WTC11 (cell line): ENCODE measurements around the gene AGAP1. TPM values are rescaled to one million over a fixed set of nuclear protein-coding genes. Genes with fewer than 3 reads are reported as not detected.

ENCODE experiments used
- ATAC-seq: fragments of 200-7000 bp; cut with Tn5 transposase; 2 replicates; pipeline ENCODE4 v1.10.0; 2021; ENCODE audit warnings: mild to moderate bottlenecking, moderate library complexity
- CTCF ChIA-PET: fragments of 300-600 bp; sonication (Branson Sonifier 250); formaldehyde crosslinking; loops from one replicate; lab custom pipeline; 2021; ENCODE audit warnings: antibody characterized with exemption; lab: Charles Lee
- POLR2A ChIA-PET: fragments of 350-600 bp; sonication (Branson Sonifier 250); formaldehyde crosslinking; loops from one replicate; lab custom pipeline; 2021; ENCODE audit warnings: antibody characterized with exemption; lab: Charles Lee
- DNase-seq: peaks from one replicate; pipeline ENCODE4 v3.0.0; 2021; ENCODE audit warnings: low spot score
- H3K27ac Mint-ChIP-seq: 2 replicates; pipeline ENCODE4 v1.8.0; 2021; ENCODE audit warnings: mixed read lengths
- H3K27me3 Mint-ChIP-seq: 2 replicates; pipeline ENCODE4 v1.8.0; 2021; ENCODE audit warnings: low read depth, mild to moderate bottlenecking, moderate library complexity, mixed read lengths
- H3K36me3 Mint-ChIP-seq: 2 replicates; pipeline ENCODE4 v1.8.0; 2021; ENCODE audit warnings: mixed read lengths
- H3K4me1 Mint-ChIP-seq: 2 replicates; pipeline ENCODE4 v1.8.0; 2022; ENCODE audit warnings: mixed read lengths
- H3K4me3 Mint-ChIP-seq: 2 replicates; pipeline ENCODE4 v1.8.0; 2021; ENCODE audit warnings: mild to moderate bottlenecking, moderate library complexity, mixed read lengths
- H3K9me3 Mint-ChIP-seq: 2 replicates; pipeline ENCODE4 v1.8.0; 2021; ENCODE audit warnings: mixed read lengths
- ARID4B ChIP-seq: sonication (generic); formaldehyde crosslinking; IDR thresholded peaks from 2 replicates; pipeline ENCODE4 v1.8.0; 2023; ENCODE audit warnings: missing genetic modification reagents, mild to moderate bottlenecking, borderline replicate concordance
- ATF2 ChIP-seq: sonication (generic); formaldehyde crosslinking; IDR thresholded peaks from 2 replicates; pipeline ENCODE4 v1.8.1; 2022; ENCODE audit warnings: low read depth, missing genetic modification reagents, borderline replicate concordance
- CBFB ChIP-seq: sonication (generic); formaldehyde crosslinking; IDR thresholded peaks from 2 replicates; pipeline ENCODE4 v1.8.1; 2022; ENCODE audit warnings: mild to moderate bottlenecking, low read depth, missing genetic modification reagents
- E2F4 ChIP-seq: sonication (generic); formaldehyde crosslinking; IDR thresholded peaks from 2 replicates; pipeline ENCODE4 v1.8.1; 2022; ENCODE audit warnings: low read depth, mild to moderate bottlenecking, moderate library complexity, missing genetic modification reagents, borderline replicate concordance
- E2F5 ChIP-seq: sonication (generic); formaldehyde crosslinking; IDR thresholded peaks from 2 replicates; pipeline ENCODE4 v1.8.1; 2022; ENCODE audit warnings: mild to moderate bottlenecking, moderate library complexity, missing genetic modification reagents
- ELF4 ChIP-seq: sonication (generic); formaldehyde crosslinking; IDR thresholded peaks from 2 replicates; pipeline ENCODE4 v1.8.1; 2022; ENCODE audit warnings: low read depth, mild to moderate bottlenecking, moderate library complexity, missing genetic modification reagents
- FOXK1 ChIP-seq: sonication (generic); formaldehyde crosslinking; IDR thresholded peaks from 2 replicates; pipeline ENCODE4 v1.8.0; 2022; ENCODE audit warnings: mild to moderate bottlenecking, moderate library complexity, missing genetic modification reagents
- FOXP1 ChIP-seq: sonication (generic); formaldehyde crosslinking; IDR thresholded peaks from 2 replicates; pipeline ENCODE4 v1.8.0; 2022; ENCODE audit warnings: missing genetic modification reagents, mild to moderate bottlenecking, moderate library complexity, borderline replicate concordance
- IRF1 ChIP-seq: sonication (generic); formaldehyde crosslinking; IDR thresholded peaks from 2 replicates; pipeline ENCODE4 v1.8.0; 2023; ENCODE audit warnings: missing genetic modification reagents
- MAX ChIP-seq: sonication (generic); formaldehyde crosslinking; IDR thresholded peaks from 2 replicates; pipeline ENCODE4 v1.8.0; 2022; ENCODE audit warnings: mild to moderate bottlenecking, missing genetic modification reagents
- NR2C2 ChIP-seq: sonication (generic); formaldehyde crosslinking; IDR thresholded peaks from 2 replicates; pipeline ENCODE4 v1.8.0; 2022; ENCODE audit warnings: mild to moderate bottlenecking, missing genetic modification reagents
- PRDM15 ChIP-seq: sonication (generic); formaldehyde crosslinking; IDR thresholded peaks from 2 replicates; pipeline ENCODE4 v1.8.0; 2022; ENCODE audit warnings: missing genetic modification reagents
- SMAD4 ChIP-seq: sonication (generic); formaldehyde crosslinking; IDR thresholded peaks from 2 replicates; pipeline ENCODE4 v1.8.0; 2022; ENCODE audit warnings: mild to moderate bottlenecking, missing genetic modification reagents
- TEAD4 ChIP-seq: sonication (generic); formaldehyde crosslinking; IDR thresholded peaks from 2 replicates; pipeline ENCODE4 v1.8.0; 2022; ENCODE audit warnings: mild to moderate bottlenecking, missing genetic modification reagents
- USF1 ChIP-seq: sonication (generic); formaldehyde crosslinking; IDR thresholded peaks from 2 replicates; pipeline ENCODE4 v1.8.0; 2022; ENCODE audit warnings: mild to moderate bottlenecking, missing genetic modification reagents
- USF2 ChIP-seq: sonication (generic); formaldehyde crosslinking; IDR thresholded peaks from 2 replicates; pipeline ENCODE4 v1.8.1; 2023; ENCODE audit warnings: mild to moderate bottlenecking, missing genetic modification reagents, moderate library complexity
- ZBTB43 ChIP-seq: sonication (generic); formaldehyde crosslinking; IDR thresholded peaks from 2 replicates; pipeline ENCODE4 v1.8.1; 2023; ENCODE audit warnings: mild to moderate bottlenecking, missing genetic modification reagents
- ZNF416 ChIP-seq: fragments of 250-450 bp; sonication (Bioruptor Pico); IDR thresholded peaks from 2 replicates; pipeline ENCODE4 v1.9.0; 2021; ENCODE audit warnings: mild to moderate bottlenecking, inconsistent platforms
- total RNA-seq: library from RNA; stranded (reverse); gene quantifications from 3 replicates; pipeline ENCODE4 v1.2.3, GENCODE V29; 2021

The AGAP1 gene
- total RNA-seq, 1 experiment from 2014 or later, result 49.3 TPM

- Mint-ChIP-seq H3K27me3 (peaks cover 86% of the 10 kb centered on the region), H3K4me1 (peaks cover 57% of the 10 kb centered on the region), H3K9me3 (no peaks in the 10 kb centered on the region), H3K27ac (no peak within 1 kb of the TSS), H3K4me3 (peak within 1 kb of the TSS; percentile 71), H3K36me3 (peaks cover 7% of the 10 kb centered on the region)
- POLR2A ChIA-PET, result interaction anchor here (1.0 kb wide), 1 partner anchor 9 kb away, joined by 4 read pairs; no protein-coding TSS in a partner anchor
- peak; percentile 35 for ATAC-seq
- CTCF ChIA-PET, result interaction anchor here (0.8 to 2.5 kb wide), 7 partner anchors 8 to 389 kb away, joined by 3 to 35 read pairs (median 5); no protein-coding TSS in a partner anchor
- DNase-seq, result peak; percentile 90
- TF ChIP-seq TEAD4 (CRISPR knock-in tag) (no peak), CBFB (no peak), PRDM15 (no peak), E2F5 (CRISPR knock-in tag) (peak; percentile 64; the same call in 1 of the 2 replicates), ELF4 (0 out of 2 replicates have a peak, but pooled peaks have one; percentile 58), FOXP1 (CRISPR knock-in tag) (peak; percentile 86), FOXK1 (CRISPR knock-in tag) (peak; percentile 48; the same call in 1 of the 2 replicates), NR2C2 (CRISPR knock-in tag) (peak; percentile 69), MAX (peak; percentile 88), ARID4B (CRISPR knock-in tag) (peak; percentile 76; the same call in 1 of the 2 replicates), ATF2 (CRISPR knock-in tag) (0 out of 2 replicates have a peak, but pooled peaks have one; percentile 19), USF1 (peak; percentile 97), E2F4 (peak; percentile 67; the same call in 1 of the 2 replicates), IRF1 (CRISPR knock-in tag) (peak; percentile 76; the same call in 1 of the 2 replicates), SMAD4 (CRISPR knock-in tag) (no peak), ZNF416 (CRISPR knock-in tag) (no peak), ZBTB43 (CRISPR knock-in tag) (peak; percentile 31; the same call in 1 of the 2 replicates), USF2 (CRISPR knock-in tag) (peak; percentile 98)
These were observed 674.6 kb downstream of the AGAP1 start, which contains the start of gene GBX2 for GRCh38 chr2:236168110-236169080. TSS of gene GBX2 (minus strand) at chr2:236168386. CDS start at chr2:236167971, 415 bp downstream.
